ENCODE data around the gene LRRC8A.
"Not testable (repeated sequence)": the region's sequence is repeated elsewhere in the genome, so short reads cannot be mapped to it uniquely, and the experiment has no call there.

Gene LRRC8A

GRCh38 chr9:128923493-128923883, 41.6 kb downstream of the LRRC8A start:
- DNase-seq = no peak

GRCh38 chr9:128927731-128928411, 45.9 kb downstream of the LRRC8A start:
- peak; percentile 39 for DNase-seq

GRCh38 chr9:128928624-128929023, 46.7 kb downstream of the LRRC8A start:
- no peak for DNase-seq

- no peak for DNase-seq
Measured at GRCh38 chr9:128929560-128929959, 47.6 kb downstream of the LRRC8A start.

- DNase-seq = no peak
Measured at GRCh38 chr9:128933731-128934130, 51.8 kb downstream of the LRRC8A start.

- DNase-seq = no peak
Measured at GRCh38 chr9:128936171-128936865, 54.4 kb downstream of the LRRC8A start.

GRCh38 chr9:128937310-128938165, 55.6 kb downstream of the LRRC8A start:
- no peak for DNase-seq

- DNase-seq = no peak
Measured at GRCh38 chr9:128940271-128940921, 58.5 kb downstream of the LRRC8A start.

GRCh38 chr9:128940946-128941755, 59.2 kb downstream of the LRRC8A start:
- DNase-seq = no peak

- DNase-seq = no peak
Measured at GRCh38 chr9:128943832-128944620, 62.1 kb downstream of the LRRC8A start.

GRCh38 chr9:128944966-128945365, 63.0 kb downstream of the LRRC8A start:
- not testable (repeated sequence) for DNase-seq

GRCh38 chr9:128945798-128946501, 64.0 kb downstream of the LRRC8A start:
- DNase-seq = no peak

- DNase-seq = no peak
Measured at GRCh38 chr9:128946571-128947276, 64.8 kb downstream of the LRRC8A start.

GRCh38 chr9:128947277-128947526, 65.3 kb downstream of the LRRC8A start:
- DNase-seq = no peak

GRCh38 chr9:128947527-128948301, 65.8 kb downstream of the LRRC8A start, which contains the start of the genes DOLK and NUP188:
TSS of gene DOLK (minus strand) at chr9:128947603. CDS start at chr9:128947303, 300 bp downstream.
TSS of gene NUP188 (plus strand) at chr9:128947699. CDS start at chr9:128947720, 21 bp downstream.
- DNase-seq = peak; percentile 56

- DNase-seq = not testable (repeated sequence)
Measured at GRCh38 chr9:128961403-128961802, 79.5 kb downstream of the LRRC8A start.
